ENCODE data around the gene SLC7A14. TPM values are rescaled to one million over a fixed set of nuclear protein-coding genes. Genes with fewer than 3 reads are reported as not detected.

Gene SLC7A14
- not detected for total RNA-seq

DNA sequence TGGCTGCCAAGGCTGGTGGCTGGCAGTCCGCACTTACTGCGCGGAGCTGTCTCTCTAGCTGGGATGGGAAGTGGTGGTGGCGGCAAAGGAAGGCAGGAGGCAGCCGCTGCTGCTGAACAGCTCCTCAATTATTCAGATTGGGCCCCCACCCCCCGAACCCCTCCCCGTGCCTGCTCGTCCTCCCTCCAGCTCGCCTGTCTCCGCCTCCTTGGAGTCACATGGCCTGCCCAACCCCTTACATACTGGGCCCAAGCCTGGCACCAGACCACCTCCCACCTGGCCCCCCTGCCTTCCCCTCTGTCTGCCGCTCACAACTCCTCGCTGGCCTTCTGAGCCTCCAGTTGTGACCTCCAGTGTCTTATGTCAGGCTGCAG, at the start of gene SLC7A14:
SLC7A14 (minus strand) TSS at position 139 of the 374 bp plus-strand sequence. CDS start 59,139 bp downstream, outside the sequence.
- H3K9me3 Mint-ChIP-seq, result no peaks in the 10 kb centered on the region
- H3K36me3 Mint-ChIP-seq, result peaks cover 1% of the 10 kb centered on the region
- no peak within 1 kb of the TSS for H3K27ac Mint-ChIP-seq
- peaks cover 41% of the 10 kb centered on the region for H3K27me3 Mint-ChIP-seq
- intact Hi-C loops (cut with micrococcal nuclease), result no loop called here
- no peak for DNase-seq
- no peak within 1 kb of the TSS for H3K4me3 Mint-ChIP-seq
- no peaks in the 10 kb centered on the region for H3K4me1 Mint-ChIP-seq (ENCODE audit: low read depth)
- CTCF ChIA-PET, result no interaction called here
- POLR2A ChIA-PET, result no interaction called here

GRCh38 chr3:170635385-170635735, 49.5 kb upstream of the SLC7A14 start:
- Mint-ChIP-seq H3K9me3 (no peaks in the 10 kb centered on the region), H3K4me3 (no peak overlapping the region), H3K4me1 (ENCODE audit: low read depth) (peaks cover 2% of the 10 kb centered on the region), H3K27me3 (peaks cover 18% of the 10 kb centered on the region), H3K36me3 (no peaks in the 10 kb centered on the region), H3K27ac (no peak overlapping the region)
- intact Hi-C loops (cut with micrococcal nuclease), result no loop called here
- DNase-seq, result no peak
- ChIA-PET CTCF (no interaction called here), POLR2A (no interaction called here)

- ChIA-PET CTCF (no interaction called here), POLR2A (no interaction called here)
- Mint-ChIP-seq H3K9me3 (no peaks in the 10 kb centered on the region), H3K4me3 (no peak overlapping the region), H3K27ac (no peak overlapping the region), H3K4me1 (ENCODE audit: low read depth) (peaks cover 2% of the 10 kb centered on the region), H3K27me3 (peaks cover 20% of the 10 kb centered on the region), H3K36me3 (no peaks in the 10 kb centered on the region)
- intact Hi-C loops (cut with micrococcal nuclease), result no loop called here
- DNase-seq, result no peak
These were observed 48.9 kb upstream of the SLC7A14 start for GRCh38 chr3:170634663-170635384.

GRCh38 chr3:170633573-170633972, 47.7 kb upstream of the SLC7A14 start:
- ChIA-PET POLR2A (interaction anchor here (0.6 to 0.7 kb wide), 2 partner anchors 224 to 1475 kb away, joined by 3 to 4 read pairs; no protein-coding TSS in a partner anchor), CTCF (no interaction called here)
- no peaks in the 10 kb centered on the region for H3K36me3 Mint-ChIP-seq
- no peak overlapping the region for H3K27ac Mint-ChIP-seq
- no peak overlapping the region for H3K4me3 Mint-ChIP-seq
- H3K9me3 Mint-ChIP-seq, result no peaks in the 10 kb centered on the region
- H3K4me1 Mint-ChIP-seq (ENCODE audit: low read depth), result peaks cover 2% of the 10 kb centered on the region
- H3K27me3 Mint-ChIP-seq, result peaks cover 25% of the 10 kb centered on the region
- DNase-seq, result no peak
- intact Hi-C loops (cut with micrococcal nuclease), result loop anchor here (2.0 kb wide), 1 partner anchor 61 kb away; no protein-coding TSS in a partner anchor

DNA sequence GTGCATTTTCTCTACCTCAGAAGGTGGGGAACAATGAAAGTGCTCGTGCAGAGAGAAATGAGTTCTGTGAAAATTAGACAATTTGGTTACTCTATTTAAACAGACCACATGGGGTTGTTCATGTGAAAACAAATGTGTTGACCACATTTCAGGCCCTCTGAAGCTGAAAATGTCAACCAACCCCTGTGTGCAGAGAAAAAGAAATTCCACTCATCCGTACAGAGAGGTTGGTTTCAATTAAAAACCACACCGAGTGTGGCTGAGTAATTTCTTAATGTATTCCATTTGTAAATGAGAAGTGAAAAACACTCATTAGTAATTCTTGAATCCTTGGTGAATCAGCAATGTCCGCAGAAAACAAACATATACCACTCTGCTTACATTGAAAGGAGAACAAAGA, 46.9 kb upstream of the SLC7A14 start:
- DNase-seq, result no peak
- Mint-ChIP-seq H3K4me3 (no peak overlapping the region), H3K4me1 (ENCODE audit: low read depth) (peaks cover 2% of the 10 kb centered on the region), H3K27ac (no peak overlapping the region), H3K9me3 (no peaks in the 10 kb centered on the region), H3K36me3 (no peaks in the 10 kb centered on the region), H3K27me3 (peaks cover 25% of the 10 kb centered on the region)
- ChIA-PET CTCF (no interaction called here), POLR2A (no interaction called here)
- intact Hi-C loops (cut with micrococcal nuclease), result loop anchor here (2.0 kb wide), 1 partner anchor 60 kb away; no protein-coding TSS in a partner anchor

- peaks cover 2% of the 10 kb centered on the region for H3K4me1 Mint-ChIP-seq (ENCODE audit: low read depth)
- no peak overlapping the region for H3K4me3 Mint-ChIP-seq
- no peaks in the 10 kb centered on the region for H3K36me3 Mint-ChIP-seq
- H3K27me3 Mint-ChIP-seq, result peaks cover 25% of the 10 kb centered on the region
- CTCF ChIA-PET, result no interaction called here
- POLR2A ChIA-PET, result no interaction called here
- no peak for DNase-seq
- no peak overlapping the region for H3K27ac Mint-ChIP-seq
- intact Hi-C loops (cut with micrococcal nuclease), result loop anchor here (2.0 kb wide), 1 partner anchor 59 kb away; no protein-coding TSS in a partner anchor
- no peaks in the 10 kb centered on the region for H3K9me3 Mint-ChIP-seq
These were observed 46.0 kb upstream of the SLC7A14 start for GRCh38 chr3:170631755-170632488.

GRCh38 chr3:170623524-170623923, 37.6 kb upstream of the SLC7A14 start:
- Mint-ChIP-seq H3K9me3 (no peaks in the 10 kb centered on the region), H3K4me1 (ENCODE audit: low read depth) (no peaks in the 10 kb centered on the region), H3K27me3 (peaks cover 13% of the 10 kb centered on the region), H3K4me3 (no peak overlapping the region), H3K36me3 (no peaks in the 10 kb centered on the region), H3K27ac (no peak overlapping the region)
- ChIA-PET POLR2A (no interaction called here), CTCF (interaction anchor here (0.7 kb wide), 1 partner anchor 655 kb away, joined by 4 read pairs; no protein-coding TSS in a partner anchor)
- DNase-seq, result no peak
- intact Hi-C loops (cut with micrococcal nuclease), result no loop called here

- DNase-seq, result no peak
- no peaks in the 10 kb centered on the region for H3K36me3 Mint-ChIP-seq
- ChIA-PET POLR2A (no interaction called here), CTCF (no interaction called here)
- H3K9me3 Mint-ChIP-seq, result no peaks in the 10 kb centered on the region
- no peak overlapping the region for H3K4me3 Mint-ChIP-seq
- H3K27me3 Mint-ChIP-seq, result peaks cover 13% of the 10 kb centered on the region
- H3K27ac Mint-ChIP-seq, result no peak overlapping the region
- H3K4me1 Mint-ChIP-seq (ENCODE audit: low read depth), result no peaks in the 10 kb centered on the region
- intact Hi-C loops (cut with micrococcal nuclease), result no loop called here
These were observed 36.7 kb upstream of the SLC7A14 start for GRCh38 chr3:170622369-170623159.

- Mint-ChIP-seq H3K4me1 (ENCODE audit: low read depth) (no peaks in the 10 kb centered on the region), H3K4me3 (no peak overlapping the region), H3K27me3 (peaks cover 13% of the 10 kb centered on the region), H3K9me3 (no peaks in the 10 kb centered on the region), H3K36me3 (no peaks in the 10 kb centered on the region), H3K27ac (no peak overlapping the region)
- CTCF ChIA-PET, result no interaction called here
- DNase-seq, result no peak
- POLR2A ChIA-PET, result no interaction called here
- intact Hi-C loops (cut with micrococcal nuclease), result no loop called here
These were observed 35.4 kb upstream of the SLC7A14 start for GRCh38 chr3:170621256-170621655.

GRCh38 chr3:170614214-170614966, 28.5 kb upstream of the SLC7A14 start:
- Mint-ChIP-seq H3K27me3 (peaks cover 6% of the 10 kb centered on the region), H3K27ac (no peak overlapping the region), H3K4me3 (no peak overlapping the region), H3K4me1 (ENCODE audit: low read depth) (no peaks in the 10 kb centered on the region), H3K9me3 (no peaks in the 10 kb centered on the region), H3K36me3 (no peaks in the 10 kb centered on the region)
- CTCF ChIA-PET, result interaction anchor here (0.6 kb wide), 1 partner anchor 1377 kb away, joined by 3 read pairs; no protein-coding TSS in a partner anchor
- no peak for DNase-seq
- intact Hi-C loops (cut with micrococcal nuclease), result no loop called here
- POLR2A ChIA-PET, result no interaction called here

DNA sequence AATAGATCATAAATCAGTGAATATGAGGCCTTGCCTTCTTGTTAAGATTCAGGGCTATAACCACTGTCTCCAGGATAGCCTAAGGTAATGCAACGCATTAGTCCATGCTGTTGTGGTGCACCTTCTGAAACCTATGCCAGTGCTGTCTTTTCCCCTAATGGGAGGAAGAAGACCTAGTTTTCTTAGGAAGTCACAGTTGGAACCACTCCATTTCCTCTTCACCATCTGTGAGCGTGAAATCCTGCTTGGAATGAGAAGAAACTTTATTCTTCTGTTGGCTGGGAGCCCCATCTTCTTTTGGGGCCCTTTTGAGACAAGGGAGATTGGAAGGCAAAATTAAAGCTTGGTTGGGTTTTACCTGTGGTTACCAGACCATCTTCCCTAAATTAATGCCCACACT, 25.9 kb upstream of the SLC7A14 start:
- POLR2A ChIA-PET, result no interaction called here
- H3K9me3 Mint-ChIP-seq, result no peaks in the 10 kb centered on the region
- DNase-seq, result no peak
- H3K36me3 Mint-ChIP-seq, result no peaks in the 10 kb centered on the region
- H3K4me3 Mint-ChIP-seq, result no peak overlapping the region
- H3K4me1 Mint-ChIP-seq (ENCODE audit: low read depth), result no peaks in the 10 kb centered on the region
- H3K27me3 Mint-ChIP-seq, result peaks cover 6% of the 10 kb centered on the region
- H3K27ac Mint-ChIP-seq, result no peak overlapping the region
- intact Hi-C loops (cut with micrococcal nuclease), result no loop called here
- CTCF ChIA-PET, result no interaction called here
